ENCODE measurements around the gene HOXB5. TPM values are rescaled to one million over a fixed set of nuclear protein-coding genes. Genes with fewer than 3 reads are reported as not detected.

Gene HOXB5
- total RNA-seq, 1 donor from 2014 or later, result 31.1 TPM

- no peak for DNase-seq (ENCODE audit: low spot score in 2 of 2, unreplicated experiment in 2 of 2)
- peaks cover 36% of the 10 kb centered on the region for H3K36me3 Mint-ChIP-seq
- peak overlapping the region; percentile 100 for H3K27ac Mint-ChIP-seq
- no peaks in the 10 kb centered on the region for H3K27me3 Mint-ChIP-seq (ENCODE audit: low read depth)
- peak overlapping the region; percentile 90 for H3K4me3 Mint-ChIP-seq
- no peaks in the 10 kb centered on the region for H3K9me3 Mint-ChIP-seq
- no peak for TF ChIP-seq CTCF (IDR thresholded peaks at IDR 0.05; ENCODE audit: unreplicated experiment)
- peaks cover 56% of the 10 kb centered on the region for H3K4me1 Mint-ChIP-seq
Observed at GRCh38 chr17:48590607-48591161, 2.9 kb downstream of the HOXB5 start.

GRCh38 chr17:48589831-48590606 lies 3.6 kb downstream of the HOXB5 start, which contains the start of gene HOXB3:
Gene HOXB3, minus strand, starts transcription at chr17:48590241. Its CDS starts 37,767 bp downstream, at chr17:48552474.
- H3K27me3 Mint-ChIP-seq (ENCODE audit: low read depth), result no peaks in the 10 kb centered on the region
- no peak for TF ChIP-seq CTCF (IDR thresholded peaks at IDR 0.05; ENCODE audit: unreplicated experiment)
- H3K27ac Mint-ChIP-seq, result peak within 1 kb of the TSS; percentile 100
- H3K4me3 Mint-ChIP-seq, result peak within 1 kb of the TSS; percentile 90
- peaks cover 54% of the 10 kb centered on the region for H3K4me1 Mint-ChIP-seq
- no peaks in the 10 kb centered on the region for H3K9me3 Mint-ChIP-seq
- peak in 1 of 2 experiments; percentile 71 for DNase-seq (ENCODE audit: low spot score in 2 of 2, unreplicated experiment in 2 of 2)
- peaks cover 36% of the 10 kb centered on the region for H3K36me3 Mint-ChIP-seq

- peak overlapping the region; percentile 90 for H3K4me3 Mint-ChIP-seq
- H3K9me3 Mint-ChIP-seq, result no peaks in the 10 kb centered on the region
- H3K4me1 Mint-ChIP-seq, result peaks cover 53% of the 10 kb centered on the region
- H3K36me3 Mint-ChIP-seq, result peaks cover 39% of the 10 kb centered on the region
- no peaks in the 10 kb centered on the region for H3K27me3 Mint-ChIP-seq (ENCODE audit: low read depth)
- no peak for TF ChIP-seq CTCF (IDR thresholded peaks at IDR 0.05; ENCODE audit: unreplicated experiment)
- DNase-seq (ENCODE audit: low spot score in 2 of 2, unreplicated experiment in 2 of 2), result no peak
- H3K27ac Mint-ChIP-seq, result peak overlapping the region; percentile 100
Observed at GRCh38 chr17:48589060-48589830, 4.3 kb downstream of the HOXB5 start.

- Mint-ChIP-seq H3K27me3 (ENCODE audit: low read depth) (no peaks in the 10 kb centered on the region), H3K9me3 (no peaks in the 10 kb centered on the region), H3K27ac (peak overlapping the region; percentile 100), H3K36me3 (peaks cover 45% of the 10 kb centered on the region), H3K4me1 (peaks cover 56% of the 10 kb centered on the region), H3K4me3 (peak overlapping the region; percentile 90)
- no peak for DNase-seq (ENCODE audit: low spot score in 2 of 2, unreplicated experiment in 2 of 2)
- no peak for TF ChIP-seq CTCF (IDR thresholded peaks at IDR 0.05; ENCODE audit: unreplicated experiment)
Observed at GRCh38 chr17:48588528-48588927, 5.1 kb downstream of the HOXB5 start.

GRCh38 chr17:48588074-48588415 lies 5.5 kb downstream of the HOXB5 start:
- H3K9me3 Mint-ChIP-seq, result no peaks in the 10 kb centered on the region
- H3K4me3 Mint-ChIP-seq, result peak overlapping the region; percentile 90
- peaks cover 48% of the 10 kb centered on the region for H3K36me3 Mint-ChIP-seq
- peak overlapping the region; percentile 100 for H3K27ac Mint-ChIP-seq
- H3K27me3 Mint-ChIP-seq (ENCODE audit: low read depth), result no peaks in the 10 kb centered on the region
- no peak for TF ChIP-seq CTCF (IDR thresholded peaks at IDR 0.05; ENCODE audit: unreplicated experiment)
- H3K4me1 Mint-ChIP-seq, result peaks cover 61% of the 10 kb centered on the region
- no peak for DNase-seq (ENCODE audit: low spot score in 2 of 2, unreplicated experiment in 2 of 2)

All from mesothelial cell of epicardium (in vitro differentiated cells).